Measurements from ENCODE around the gene BARHL1.

- no peak for TF ChIP-seq POLR2A (IDR thresholded peaks at IDR 0.05)
- no peak for TF ChIP-seq CTCF (IDR thresholded peaks at IDR 0.05)
- TF ChIP-seq POLR2AphosphoS5 (IDR thresholded peaks at IDR 0.05; ENCODE audit: insufficient read depth in 1 of 2, low read depth in 1 of 2), result no peak
These were observed 31.9 kb downstream of the BARHL1 start for GRCh38 chr9:132614324-132614723.
